GM21360 (cell line): ENCODE results near the gene RPL7A.
A peak's percentile ranks its signal among the peaks of the same experiment; 100 is the strongest.
"Not testable (repeated sequence)": the region's sequence is repeated elsewhere in the genome, so short reads cannot be mapped to it uniquely, and the experiment has no call there.

Experiments used
- ATAC-seq: cut with Tn5 transposase; IDR thresholded peaks from one replicate; pipeline ENCODE4 v1.9.1; 2021; ENCODE audit warnings: mild to moderate bottlenecking, moderate library complexity; ENCODE audit not compliant: unreplicated experiment

Gene RPL7A

DNA sequence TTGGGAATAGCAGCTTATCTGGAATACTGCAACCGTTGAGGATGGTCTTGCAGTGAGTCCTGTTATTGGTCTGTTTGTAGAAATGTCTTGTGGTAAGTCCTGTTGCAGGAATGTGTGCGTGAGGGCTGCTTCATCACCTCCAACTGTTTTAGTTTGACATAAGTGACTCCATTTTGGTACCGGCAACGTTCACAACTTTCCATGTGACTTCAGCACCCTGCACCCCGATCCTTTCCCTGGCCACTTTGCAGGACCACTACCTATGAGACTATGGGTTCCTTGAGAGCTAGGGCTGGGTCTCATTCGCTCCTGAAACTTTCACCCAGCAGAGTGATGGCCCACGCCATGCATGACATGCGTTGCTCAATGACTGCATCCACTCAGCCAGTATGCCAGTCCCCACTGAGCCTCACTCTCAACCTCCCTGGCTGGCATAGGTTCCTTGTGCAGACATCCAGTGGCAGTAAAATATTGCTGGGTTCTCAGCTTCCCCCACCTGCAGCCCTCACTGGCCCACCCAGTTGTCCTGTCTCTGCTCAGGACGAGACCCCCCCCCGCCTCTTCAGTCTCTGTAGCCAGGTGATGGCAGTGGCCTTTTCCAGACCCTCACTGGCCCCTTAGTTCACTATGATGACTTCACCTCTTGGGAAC is 20.1 kb upstream of the RPL7A start:
- ATAC-seq, result no peak

DNA sequence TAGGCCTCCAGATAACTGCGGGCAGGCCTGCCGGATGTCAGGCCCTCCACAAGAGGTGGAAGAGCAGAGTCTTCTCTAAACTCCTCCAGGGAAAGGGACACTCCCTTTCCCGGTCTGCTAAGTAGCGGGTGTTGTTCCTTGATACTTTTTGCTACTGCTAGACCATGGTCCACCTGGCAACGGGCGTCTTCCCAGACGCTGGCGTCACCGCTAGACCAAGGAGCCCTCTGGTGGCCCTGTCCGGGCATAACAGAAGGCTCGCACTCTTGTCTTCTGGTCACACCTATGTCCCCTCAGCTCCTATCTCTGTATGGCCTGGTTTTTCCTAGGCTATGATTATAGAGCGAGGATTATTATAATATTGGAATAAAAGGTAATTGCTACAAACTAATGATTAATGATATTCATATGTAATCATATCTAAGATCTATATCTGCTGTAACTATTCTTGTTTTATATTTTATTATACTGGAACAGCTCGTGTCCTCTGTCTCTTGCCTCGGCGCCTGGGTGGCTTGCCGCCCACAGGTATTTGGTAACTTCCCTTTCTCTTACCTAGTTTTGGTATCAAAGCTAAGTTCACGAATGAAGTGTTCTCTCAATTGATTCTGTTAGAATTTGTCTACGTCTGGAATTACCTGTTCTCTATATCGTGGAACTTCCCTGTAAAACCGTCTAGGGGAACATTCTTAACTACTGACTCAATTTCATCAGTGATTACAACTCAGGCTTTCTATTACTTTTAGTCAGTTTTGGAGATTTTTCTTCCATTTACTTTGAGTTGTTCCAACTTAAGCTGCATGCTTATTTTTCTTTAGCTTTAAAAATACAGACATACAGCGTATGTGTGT is 18.5 kb upstream of the RPL7A start:
- not testable (repeated sequence) for ATAC-seq

DNA sequence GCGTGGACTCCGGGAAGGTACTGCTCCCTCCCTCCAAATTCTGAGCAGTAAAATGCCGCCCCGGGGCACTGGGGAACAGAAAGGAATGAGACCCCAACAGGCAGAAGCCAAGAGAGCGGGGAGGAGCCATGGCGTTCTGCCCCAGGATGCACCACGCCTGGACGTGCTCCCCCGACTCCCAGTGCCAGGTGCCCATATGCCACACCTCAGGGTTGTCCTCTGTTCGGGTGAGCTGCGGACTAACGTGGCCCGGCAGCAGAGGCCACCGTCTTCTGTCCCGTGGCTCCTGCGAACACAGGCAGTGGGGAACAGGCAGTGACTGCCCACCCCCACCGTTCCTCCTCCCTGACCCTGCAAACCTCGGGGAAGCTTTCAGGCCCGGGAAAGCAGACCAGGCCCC is 16.8 kb upstream of the RPL7A start:
- ATAC-seq, result no peak

DNA sequence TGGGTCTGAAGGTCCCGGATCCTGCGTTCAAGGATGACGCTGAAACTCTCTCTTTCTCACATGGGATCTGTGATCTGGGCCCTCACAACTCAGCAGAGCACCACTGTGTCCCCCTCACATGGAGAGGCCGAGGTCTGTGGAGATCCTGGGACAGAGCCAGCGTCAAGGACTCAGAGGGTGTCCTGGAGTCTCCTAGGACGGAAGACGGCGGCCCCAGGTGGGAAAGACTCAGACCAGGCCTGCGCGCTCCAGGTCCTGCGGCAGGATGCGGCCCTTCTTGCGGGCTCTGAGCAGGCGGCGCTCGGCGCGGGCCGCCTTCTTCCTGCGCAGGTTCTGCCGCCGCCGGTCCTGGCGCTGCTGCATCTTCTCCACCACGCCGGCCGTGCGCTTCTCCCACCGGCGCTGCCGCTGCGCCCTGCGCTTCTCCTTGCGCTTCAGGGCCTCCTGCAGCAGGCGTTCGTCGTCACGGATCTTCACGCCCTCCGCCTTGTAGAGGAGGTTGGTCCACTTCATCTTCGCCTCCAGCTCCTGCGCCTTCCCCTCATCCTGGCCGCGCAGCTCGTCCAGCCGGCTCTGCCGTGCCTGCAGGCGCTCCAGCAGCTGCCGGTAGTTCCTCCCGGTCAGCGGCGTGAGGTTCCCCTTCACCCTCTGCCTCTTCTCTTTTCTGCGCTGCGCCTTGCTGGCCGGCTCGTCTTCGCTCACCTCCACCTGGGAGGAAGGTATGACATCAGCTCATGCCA is 16.2 kb upstream of the RPL7A start:
- ATAC-seq, result no peak

DNA sequence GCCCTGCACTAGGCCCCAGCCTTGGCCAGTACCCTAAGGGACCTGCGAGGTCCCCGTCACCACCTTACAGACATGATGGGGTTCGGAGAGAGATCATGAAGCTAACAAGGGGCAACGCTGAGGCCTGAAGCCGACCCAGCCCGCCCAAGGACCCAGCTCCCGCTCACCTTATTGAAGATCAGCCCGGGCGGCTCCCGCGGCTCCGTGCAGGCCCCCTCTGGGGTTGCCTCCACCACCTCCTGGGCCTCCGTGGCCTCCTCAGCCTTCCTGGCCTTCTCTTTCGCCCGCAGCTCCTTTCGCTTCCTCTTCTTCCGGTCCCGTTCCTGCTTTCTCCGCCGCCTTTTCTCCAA is 15.7 kb upstream of the RPL7A start:
- no peak for ATAC-seq

DNA sequence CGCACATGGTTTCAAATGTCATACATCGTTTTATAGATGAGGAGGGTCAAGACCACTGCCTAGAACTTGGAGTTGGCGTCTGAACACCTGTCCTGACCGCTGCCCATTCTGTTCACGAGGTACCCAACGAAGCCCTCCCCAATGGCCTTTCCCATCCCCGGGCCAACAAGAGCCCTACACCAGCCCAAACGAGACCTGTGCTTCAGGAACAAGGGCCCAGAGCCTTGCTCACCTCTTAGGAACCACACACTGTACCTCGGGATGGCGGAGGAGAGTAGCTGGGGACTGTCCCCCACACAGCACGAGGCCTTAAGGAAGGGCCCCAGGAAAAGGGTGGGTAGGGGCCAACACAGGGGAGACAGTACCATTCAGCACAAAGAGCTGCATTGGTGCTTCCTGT is 15.0 kb upstream of the RPL7A start:
- ATAC-seq, result no peak

DNA sequence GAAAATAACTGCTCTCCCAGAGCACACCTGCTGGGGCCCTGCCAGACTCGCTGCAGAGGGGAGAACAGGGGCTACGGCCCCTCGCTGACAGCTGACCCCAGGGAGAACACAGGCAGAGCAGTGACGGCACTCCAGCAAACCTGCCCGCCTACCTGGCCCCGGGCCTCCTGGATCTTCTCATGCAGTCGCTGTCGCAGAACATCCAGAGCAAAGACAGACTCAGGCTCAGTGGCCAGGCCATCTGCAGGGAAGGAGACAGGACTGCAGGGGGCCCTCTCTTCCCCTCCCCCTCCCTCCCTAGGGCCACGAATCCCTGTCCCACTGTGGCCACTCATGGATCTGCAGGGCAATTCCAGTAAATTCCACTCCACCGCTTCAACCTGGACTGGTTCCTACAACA is 14.5 kb upstream of the RPL7A start:
- ATAC-seq, result no peak

DNA sequence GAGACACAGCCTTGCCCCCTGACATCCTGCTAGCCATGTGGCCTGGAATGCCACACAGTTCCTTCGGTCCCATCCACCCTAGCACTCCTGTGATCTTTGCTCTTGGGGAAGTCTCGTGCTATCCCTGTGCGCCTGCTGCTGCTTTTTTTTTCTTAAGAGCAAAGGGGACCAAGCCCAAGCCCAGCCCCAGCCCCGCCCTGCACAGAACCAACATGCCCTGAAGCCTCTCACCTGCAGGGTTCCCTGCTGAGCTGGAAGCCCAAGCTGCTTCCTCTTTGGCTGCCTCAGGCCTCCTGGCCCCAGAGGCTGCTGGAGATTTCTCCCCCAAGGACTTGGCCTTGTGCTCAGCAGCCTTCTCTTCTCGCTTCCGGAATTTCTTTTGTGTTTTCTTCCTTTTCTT is 13.9 kb upstream of the RPL7A start:
- no peak for ATAC-seq

DNA sequence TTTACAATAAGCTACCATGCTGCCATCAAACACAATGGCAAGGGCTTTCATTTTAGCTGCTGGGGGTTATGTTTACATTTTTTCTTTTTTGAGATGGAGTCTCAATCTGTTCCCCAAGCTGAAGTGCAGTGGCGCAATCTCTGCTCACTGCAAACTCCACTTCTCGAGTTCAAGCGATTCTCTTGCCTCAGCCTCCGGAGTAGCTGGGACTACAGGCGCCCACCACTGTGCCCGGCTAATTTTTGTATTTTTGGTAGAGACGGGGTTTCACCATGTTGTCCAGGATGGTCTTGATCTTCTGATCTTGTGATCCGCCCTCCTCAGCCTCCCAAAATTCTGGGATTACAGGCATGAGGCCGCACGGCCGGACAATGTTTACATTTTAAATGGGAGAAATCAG is 13.1 kb upstream of the RPL7A start:
- ATAC-seq, result not testable (repeated sequence)

DNA sequence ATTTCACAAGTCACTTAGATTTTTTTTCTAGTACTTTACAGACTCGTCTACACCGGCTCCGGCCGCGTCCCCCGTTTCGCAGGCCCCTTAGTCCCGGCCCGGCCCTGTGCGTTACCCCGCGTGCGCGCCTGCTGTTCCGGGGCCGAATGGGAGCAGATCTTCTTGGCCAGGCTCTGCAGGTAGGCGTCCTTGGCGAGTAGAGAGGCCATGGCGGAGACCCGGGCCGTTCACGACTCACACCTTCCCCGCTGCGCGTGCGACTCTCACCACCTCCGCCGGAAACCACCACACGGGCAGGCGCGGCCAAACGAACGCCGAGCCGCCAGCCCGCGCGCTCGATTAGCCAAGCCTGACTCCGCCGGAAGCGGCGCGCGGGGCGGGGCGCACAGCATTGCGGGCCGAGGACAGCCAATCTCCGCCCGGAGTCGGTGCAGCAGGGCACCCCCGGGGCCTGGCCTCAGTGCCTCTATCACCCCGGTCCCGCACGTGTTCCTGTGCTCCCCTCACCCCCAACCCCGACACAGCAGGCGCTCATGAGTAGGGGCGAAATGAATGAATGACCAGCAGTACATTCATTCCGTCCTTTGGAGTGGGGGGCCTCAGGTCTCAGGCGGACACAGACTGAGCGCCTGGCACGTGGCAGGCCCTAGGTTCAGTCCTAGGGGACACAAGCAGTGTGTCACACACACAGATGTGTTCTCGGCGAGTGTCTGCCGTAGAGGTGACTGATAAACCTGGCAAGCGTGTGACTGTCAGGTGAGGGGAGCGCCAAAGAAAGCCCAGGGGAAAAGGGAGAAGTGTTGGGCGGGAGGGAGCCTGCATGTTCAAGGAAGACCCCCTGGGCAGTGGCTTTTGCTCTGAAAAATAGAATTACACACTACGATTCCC is 11.8 kb upstream of the RPL7A start, which contains the start of gene SURF6:
TSS of gene SURF6 (minus strand) at position 265 of the 888 bp plus-strand sequence. CDS start at position 209, 56 bp downstream.
- peak; percentile 79 for ATAC-seq

DNA sequence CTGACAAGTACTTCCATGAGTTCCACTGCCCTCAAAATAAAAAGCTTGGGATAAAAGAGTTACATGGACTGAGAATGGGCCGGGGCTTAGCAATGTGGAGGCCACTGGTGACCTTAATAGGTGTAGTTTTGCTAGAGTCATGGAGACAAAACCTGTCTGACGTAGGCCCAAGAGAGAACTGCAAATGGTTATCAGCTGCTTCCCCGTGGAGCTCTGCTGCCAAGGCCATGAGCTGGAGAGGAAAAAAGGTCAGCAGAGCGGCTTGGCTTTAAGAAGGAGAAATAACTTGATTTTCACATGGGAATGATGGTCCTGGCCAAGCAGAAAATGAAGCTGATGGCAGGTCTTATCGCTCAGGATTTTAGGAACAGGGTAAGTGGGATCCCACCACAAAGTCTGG is 8.4 kb upstream of the RPL7A start:
- ATAC-seq, result no peak

DNA sequence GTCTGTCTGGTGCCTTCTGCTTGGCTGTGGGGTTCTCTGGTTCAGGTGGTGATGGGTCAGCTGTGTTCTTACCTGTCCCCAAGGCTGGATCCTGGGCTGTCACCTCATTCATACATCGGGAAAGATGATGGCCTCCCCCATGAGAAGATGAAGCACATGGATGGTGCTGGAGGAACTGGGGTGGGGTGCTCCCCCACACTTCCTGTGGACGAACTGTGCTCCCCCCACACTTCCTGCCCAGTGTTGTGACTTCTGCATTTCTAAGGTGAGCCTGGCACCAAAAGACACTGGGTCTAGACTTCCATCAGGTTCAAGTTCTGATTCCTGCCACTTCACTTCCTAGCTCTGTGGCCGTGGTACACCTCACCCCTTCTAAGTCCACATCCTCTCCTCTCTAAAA is 7.8 kb upstream of the RPL7A start:
- ATAC-seq, result no peak

DNA sequence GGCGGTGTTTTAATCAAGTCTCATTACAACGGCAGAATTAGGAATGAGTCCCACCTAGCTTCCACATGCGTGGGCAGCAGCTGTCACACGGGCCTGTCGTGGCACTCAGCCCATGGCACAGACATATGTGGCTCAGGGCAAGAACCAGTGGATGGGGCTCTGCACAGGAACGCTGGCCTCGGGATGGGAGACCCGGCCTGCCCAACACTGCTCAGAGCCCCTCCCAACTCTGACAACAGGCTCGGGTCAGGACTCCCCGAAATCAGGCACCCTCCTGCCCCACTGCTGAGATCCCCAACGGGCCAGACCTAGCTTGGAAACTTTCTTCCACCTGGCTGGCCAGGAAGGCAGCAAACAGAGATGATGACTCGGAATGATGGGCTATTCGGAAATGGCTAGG is 7.1 kb upstream of the RPL7A start:
- ATAC-seq, result no peak

DNA sequence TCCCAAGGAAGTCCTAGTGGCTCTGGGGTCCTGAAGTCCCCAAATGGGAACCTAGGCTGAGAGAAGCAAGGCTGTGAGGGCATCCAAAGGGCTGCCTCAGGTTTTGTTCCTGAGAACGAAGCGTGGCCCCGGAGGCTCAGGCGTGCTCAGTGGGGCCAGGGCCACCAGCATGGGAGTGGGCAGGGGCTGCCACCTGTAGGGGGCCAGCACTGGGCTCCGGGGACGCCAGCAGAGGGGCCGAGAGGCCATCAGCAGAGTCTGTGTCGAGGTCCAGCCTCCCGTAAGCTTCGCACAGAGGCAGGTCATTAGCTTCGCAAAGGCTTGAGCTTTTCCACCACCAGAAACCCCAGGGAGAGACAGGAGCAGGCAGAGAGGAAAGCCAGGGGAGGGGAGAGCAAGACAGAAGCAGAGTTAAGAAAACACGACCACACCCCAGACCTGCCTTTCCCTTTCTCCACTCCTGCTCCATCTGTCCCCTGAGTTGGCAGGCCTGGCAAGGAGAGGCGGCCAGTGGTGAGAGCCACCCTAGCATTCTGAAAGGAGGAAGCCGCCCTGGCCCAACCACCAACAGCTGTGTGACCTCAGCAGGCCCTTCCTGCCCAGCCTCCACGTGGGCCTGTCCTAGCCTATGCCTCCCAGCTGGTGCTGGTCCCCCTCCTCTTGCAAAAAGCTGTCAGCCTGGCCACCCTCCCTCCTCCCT is 6.5 kb upstream of the RPL7A start:
- ATAC-seq, result no peak

DNA sequence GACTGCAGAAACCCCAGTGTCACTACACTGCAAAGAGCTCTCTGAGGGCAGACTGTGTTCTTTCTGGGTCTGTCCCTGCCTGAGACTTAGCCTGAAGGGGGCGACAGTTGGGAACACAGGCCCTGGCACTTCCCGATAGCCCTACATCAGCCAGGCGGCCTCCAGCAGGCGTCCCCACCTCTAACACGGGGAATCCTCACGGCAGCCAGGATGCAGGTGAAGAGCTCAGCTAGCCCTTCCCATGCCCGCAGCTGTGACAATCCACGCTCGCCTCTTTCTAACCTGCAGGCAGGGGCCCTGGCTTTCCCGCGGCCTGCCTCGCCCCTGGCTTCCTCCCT is 6.0 kb upstream of the RPL7A start:
- ATAC-seq, result no peak

DNA sequence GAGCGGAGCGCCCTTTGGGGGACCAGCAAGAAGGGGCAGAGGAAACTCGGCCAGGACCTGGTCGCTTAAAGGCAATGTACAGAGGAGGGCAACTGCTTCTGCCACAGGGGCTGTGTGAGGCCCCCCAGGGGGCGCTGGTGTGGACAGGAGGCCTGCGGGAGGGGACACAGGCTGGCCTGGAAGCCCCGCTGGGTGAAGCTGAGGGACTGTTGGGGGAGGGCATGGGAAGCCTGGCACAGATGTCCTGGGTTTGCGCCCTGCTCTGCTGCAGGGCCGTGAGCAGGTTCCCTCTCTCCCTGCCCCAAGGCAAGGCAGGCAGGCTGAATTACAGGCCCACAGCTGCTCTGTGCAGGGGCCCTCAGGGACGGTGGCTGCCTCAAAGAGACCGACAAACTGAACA is 5.4 kb upstream of the RPL7A start:
- no peak for ATAC-seq

DNA sequence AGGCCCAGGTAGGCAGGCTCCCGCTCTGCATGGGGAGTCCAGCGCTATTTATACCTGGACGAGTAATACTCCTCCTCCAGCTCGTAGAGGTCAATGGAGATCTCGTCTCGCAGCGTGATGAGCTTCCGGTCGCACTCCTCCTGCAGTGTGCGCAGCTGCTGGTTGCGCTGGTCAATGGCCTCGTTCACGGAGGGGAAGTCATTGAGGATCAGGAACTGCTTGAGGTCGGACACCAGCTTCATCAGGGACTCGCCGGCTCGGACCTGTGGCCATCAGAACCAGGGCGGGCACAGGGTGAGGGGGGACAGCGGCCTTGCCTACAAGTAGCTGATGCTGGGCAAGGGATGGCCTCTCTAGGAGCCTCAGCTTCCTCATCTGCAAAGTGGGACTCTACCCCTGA is 3.9 kb upstream of the RPL7A start:
- ATAC-seq, result no peak

DNA sequence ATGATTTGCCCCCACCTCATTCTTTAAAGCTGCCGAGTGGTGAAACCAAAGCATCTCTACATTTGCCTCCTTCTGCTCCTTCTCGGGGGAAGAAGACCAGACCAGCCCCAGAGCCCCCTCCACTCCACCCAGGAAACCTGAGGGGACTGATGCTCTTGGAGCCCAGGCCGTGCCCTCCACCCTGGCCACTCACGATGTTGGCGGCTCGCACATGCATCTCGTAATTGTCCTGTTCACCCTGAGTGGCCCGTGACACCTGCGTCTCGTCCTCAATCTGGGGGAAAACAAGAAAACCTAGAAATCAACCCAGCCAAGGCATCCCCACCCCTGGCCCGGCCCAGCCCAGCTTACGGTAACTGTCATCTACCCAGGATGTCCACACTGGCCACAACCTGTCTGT is 3.0 kb upstream of the RPL7A start:
- no peak for ATAC-seq

DNA sequence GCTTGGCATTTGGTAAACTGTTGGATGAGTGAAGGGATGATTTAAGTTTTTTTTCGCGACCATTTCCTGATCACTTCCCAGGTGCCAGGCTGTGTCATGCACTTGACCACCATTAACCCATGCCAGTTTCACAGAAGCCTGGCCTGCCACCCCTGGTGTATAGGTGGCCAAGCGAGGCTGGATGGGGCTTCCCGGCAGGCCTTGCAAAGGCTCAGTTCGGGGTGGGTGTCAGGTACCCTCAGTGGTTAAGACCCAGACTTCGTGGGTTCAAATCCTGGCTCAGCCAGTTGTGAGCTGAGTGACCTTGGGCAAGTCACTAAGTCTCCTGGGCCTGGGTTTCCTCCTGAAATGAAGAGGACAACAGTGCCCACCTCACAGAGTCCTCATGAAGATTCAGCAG is 2.4 kb upstream of the RPL7A start:
- ATAC-seq, result no peak

DNA sequence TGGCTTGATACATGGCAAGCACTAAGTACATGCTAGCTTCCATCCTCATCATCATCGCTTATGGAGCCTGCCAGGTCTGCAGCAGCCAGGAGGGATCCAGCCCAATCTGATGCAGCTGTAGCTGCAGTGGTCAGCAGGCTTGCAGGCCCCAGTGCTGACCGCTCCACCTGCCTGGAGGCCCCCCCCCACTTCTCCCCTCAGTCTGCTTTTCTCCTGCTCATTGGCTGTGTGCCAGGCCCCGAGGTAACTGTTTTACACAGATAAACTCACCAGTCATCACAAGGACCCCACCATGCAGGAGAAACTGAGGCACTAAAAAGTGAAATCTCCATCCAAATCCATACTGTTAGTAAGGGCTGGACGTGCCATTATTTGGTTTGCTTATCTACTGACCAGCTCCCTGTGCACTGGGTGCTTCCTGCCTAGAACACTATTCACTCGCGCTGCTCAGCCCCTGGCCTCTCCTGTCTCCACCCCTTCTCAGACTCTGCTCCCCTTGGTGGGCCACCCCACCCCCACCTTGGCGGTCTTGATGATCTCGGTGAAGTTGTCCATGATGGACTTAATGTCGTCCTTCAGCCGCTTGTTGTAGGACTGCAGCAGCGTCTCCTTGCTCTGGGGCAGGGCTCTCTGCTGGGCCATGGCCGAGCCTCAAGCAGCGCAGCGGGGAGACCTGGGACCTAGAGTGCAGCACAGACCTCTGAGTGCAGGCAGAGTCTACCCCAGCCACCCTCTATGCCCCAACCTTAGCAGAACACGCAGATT is 1.8 kb upstream of the RPL7A start:
- no peak for ATAC-seq
